Mucosa of descending colon (tissue), 3 donors: ENCODE data around the gene TFDP2. TPM values are rescaled to one million over a fixed set of nuclear protein-coding genes. Genes with fewer than 3 reads are reported as not detected.

Source experiments
- ATAC-seq: fragments of 200-7000 bp; cut with Tn5 transposase; one replicate; pipeline ENCODE4 v1.9.1; 2020; ENCODE audit warnings: mild to moderate bottlenecking, moderate library complexity
- DNase-seq, 3 donors: peaks; one replicate each; pipeline ENCODE4 v3.0.0-alpha.2; 2020
- H3K36me3 ChIP-seq: fragments of 200-600 bp; one replicate; pipeline ENCODE4 v1.8.0; 2021; ENCODE audit warnings: low read depth, mild to moderate bottlenecking
- H3K4me1 ChIP-seq: fragments of 200-600 bp; one replicate; pipeline ENCODE4 v1.8.0; 2021; ENCODE audit warnings: low read depth, mild to moderate bottlenecking
- H3K4me3 ChIP-seq: fragments of 200-600 bp; one replicate; pipeline ENCODE4 v1.8.0; 2021; ENCODE audit warnings: mild to moderate bottlenecking
- H3K9me3 ChIP-seq: fragments of 200-600 bp; one replicate; pipeline ENCODE4 v1.8.0; 2021; ENCODE audit warnings: mild to moderate bottlenecking
- CTCF ChIP-seq: fragments of 200-600 bp; IDR thresholded peaks from one replicate; pipeline ENCODE4 v1.8.0; 2022; ENCODE audit warnings: antibody characterized with exemption, mild to moderate bottlenecking
- intact Hi-C, 2 donors: fragments of 100-400 bp; cut with DNase I in 1 of 2; cut with micrococcal nuclease in 1 of 2; formaldehyde crosslinking; loops; one replicate each; pipeline versions ENCODE4 v1.11.0 to v1.11.1; 2022; cut with DNase I, micrococcal nuclease
- total RNA-seq, 3 donors: library from RNA; stranded (reverse); fragmentation: NEBNext Ultra II Directional in 2 of 3; extraction: Animal tissue kit (Norgen Biotek cat#: 25700) in 2 of 3; gene quantifications; one replicate each; pipeline versions ENCODE4 v1.2.1 to v1.2.4, GENCODE V29; 2021 to 2023
- donor health status: DM: no; HTN: no; CAD: no; lungs with moderate emphysema.
- donor health status: DM: no; HTN: no; CAD: no.
- donor health status: DM: no; HTN: yes; CAD: no.

TFDP2 gene
- total RNA-seq, 3 donors from 2014 or later: 45.1 to 61.4 (median 54.8) TPM

DNA sequence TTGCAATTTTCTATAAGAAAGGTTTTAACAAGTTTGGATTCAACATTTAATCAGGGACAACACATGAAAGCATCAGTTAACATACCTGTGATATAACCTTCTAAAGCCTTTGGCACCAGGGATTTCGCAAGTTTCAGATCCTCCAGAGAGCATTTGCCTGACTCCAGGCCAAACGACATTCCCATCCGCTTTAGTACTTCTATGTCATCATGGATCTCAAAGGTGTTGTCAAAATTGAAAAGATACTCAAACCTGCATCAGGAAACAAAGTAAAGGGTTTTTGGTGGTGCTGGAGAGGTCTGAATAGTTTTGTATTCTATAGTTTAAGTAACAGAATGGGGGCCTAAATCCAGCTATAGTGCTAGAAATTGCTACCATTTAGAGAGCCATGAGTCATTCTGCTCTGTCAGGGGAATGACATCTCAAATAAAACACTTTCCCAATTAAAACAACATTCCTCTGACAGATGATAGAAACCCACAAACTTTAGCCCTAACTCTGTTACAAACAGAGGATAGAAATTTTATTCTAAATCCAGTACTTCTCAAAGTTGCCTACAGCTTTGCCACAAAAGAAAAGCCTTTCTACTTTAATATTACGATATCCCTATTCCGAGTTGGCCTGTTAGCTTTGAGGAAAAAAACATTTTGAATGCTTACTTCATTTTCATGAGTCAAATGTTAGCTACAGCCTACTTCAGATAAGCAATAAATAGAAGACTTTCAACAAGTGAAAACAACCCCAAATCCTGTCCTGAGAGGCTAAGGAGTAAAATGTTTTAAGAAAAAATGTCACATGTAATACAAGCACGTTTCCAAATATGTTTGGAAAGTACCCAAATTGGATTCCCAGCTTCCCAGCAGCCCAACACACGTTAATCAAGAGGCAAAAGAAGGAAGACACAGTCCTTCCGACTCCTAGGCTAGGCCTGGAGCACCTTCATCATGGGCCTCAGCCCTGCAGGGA is 189.5 kb downstream of the TFDP2 start:
- no peak for TF ChIP-seq CTCF
- DNase-seq (no peak), ATAC-seq (no peak)
- H3K36me3 ChIP-seq: no peaks in the 10 kb centered on the region
- intact Hi-C loops: no loop called here
- H3K4me1 ChIP-seq: no peaks in the 10 kb centered on the region
- H3K4me3 ChIP-seq: no peak overlapping the region
- H3K9me3 ChIP-seq: no peaks in the 10 kb centered on the region

DNA sequence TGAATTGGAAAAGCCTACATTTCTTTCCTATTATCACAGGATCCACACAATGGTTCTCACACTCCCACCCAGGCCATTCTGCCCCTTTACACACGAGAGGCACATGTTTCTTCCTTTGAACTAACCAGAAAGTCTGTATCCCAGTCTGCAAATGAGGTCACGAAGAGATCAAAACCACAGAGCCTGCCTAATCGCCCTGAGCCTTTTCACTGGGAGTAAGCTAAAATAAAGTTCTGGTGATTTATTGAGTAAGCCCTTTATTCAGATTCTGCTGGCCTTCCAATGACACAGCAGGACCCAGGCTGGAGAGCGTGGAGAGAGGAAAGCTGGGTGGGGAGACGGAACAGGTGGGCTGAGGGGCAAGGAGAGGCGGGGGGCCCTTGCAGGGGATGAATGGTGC is 194.2 kb downstream of the TFDP2 start:
- H3K36me3 ChIP-seq: no peaks in the 10 kb centered on the region

GRCh38 chr3:141952611-141953010 is 196.7 kb downstream of the TFDP2 start:
- no peak for DNase-seq

More for the DNA sequence above, 194.2 kb downstream of the TFDP2 start:
- DNase-seq (no peak), ATAC-seq (no peak)
- no peaks in the 10 kb centered on the region for H3K9me3 ChIP-seq
- TF ChIP-seq CTCF: no peak
- peaks cover 7% of the 10 kb centered on the region for H3K4me1 ChIP-seq
- H3K4me3 ChIP-seq: no peak overlapping the region
- intact Hi-C loops: no loop called here

DNA sequence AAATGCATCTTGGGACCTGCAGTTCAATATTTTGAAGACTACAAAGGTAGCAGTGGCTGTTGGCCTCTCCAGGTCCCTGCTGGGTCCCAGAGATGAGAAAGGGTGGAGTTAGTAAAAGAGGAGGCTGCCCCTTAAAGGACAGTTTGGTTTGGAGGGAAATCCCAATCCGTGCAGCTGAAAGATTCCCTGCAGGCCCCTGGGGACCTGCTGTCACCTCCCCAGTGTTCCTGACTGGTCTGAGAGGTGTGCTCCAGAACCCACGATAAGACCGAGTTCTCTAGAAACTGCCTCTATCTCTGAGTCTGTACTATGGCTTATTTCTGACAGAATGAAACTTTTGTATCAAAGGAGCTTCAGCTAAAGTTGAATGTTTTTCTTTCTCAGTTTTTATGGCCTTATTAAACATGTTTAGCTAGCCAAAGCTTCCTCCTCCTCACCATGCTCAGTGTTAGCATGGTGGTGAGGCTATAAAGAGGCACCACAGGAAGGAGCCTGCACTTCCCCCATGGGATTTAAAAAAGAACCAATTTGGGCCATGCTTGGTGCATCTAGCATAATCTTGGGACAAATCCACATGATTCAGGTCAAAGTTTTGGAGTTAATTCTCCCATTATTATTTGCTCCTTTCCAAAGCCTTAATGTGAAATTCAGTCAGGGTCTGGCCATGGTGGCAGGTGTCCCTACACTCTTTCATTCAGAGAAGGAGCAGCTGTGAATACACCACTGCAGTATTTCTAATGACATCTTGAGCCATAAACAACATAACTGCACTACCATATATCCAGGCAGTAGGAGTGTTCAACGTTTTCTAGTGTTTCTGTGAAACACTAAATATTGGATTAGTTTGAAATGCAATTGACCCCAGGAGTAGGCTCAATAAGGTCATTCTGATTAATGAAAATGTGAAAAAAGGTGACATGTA is 198.5 kb downstream of the TFDP2 start:
- Histone ChIP-seq H3K9me3 (no peaks in the 10 kb centered on the region), H3K4me1 (peaks cover 7% of the 10 kb centered on the region), H3K4me3 (no peak overlapping the region), H3K36me3 (no peaks in the 10 kb centered on the region)
- no peak for DNase-seq
- ATAC-seq: peak; percentile 89
- no peak for TF ChIP-seq CTCF
- intact Hi-C loops: no loop called here

More at GRCh38 chr3:141952611-141953010, 196.7 kb downstream of the TFDP2 start:
- Histone ChIP-seq H3K9me3 (no peaks in the 10 kb centered on the region), H3K36me3 (no peaks in the 10 kb centered on the region), H3K4me3 (no peak overlapping the region), H3K4me1 (peaks cover 7% of the 10 kb centered on the region)
- no peak for TF ChIP-seq CTCF
- intact Hi-C loops: no loop called here
- no peak for ATAC-seq

GRCh38 chr3:141949972-141950371 is 199.4 kb downstream of the TFDP2 start:
- intact Hi-C loops: no loop called here
- Histone ChIP-seq H3K4me1 (peaks cover 7% of the 10 kb centered on the region), H3K9me3 (no peaks in the 10 kb centered on the region), H3K4me3 (no peak overlapping the region), H3K36me3 (no peaks in the 10 kb centered on the region)
- no peak for TF ChIP-seq CTCF
- ATAC-seq (peak; percentile 24), DNase-seq (no peak)
